NCI-H187 treated with DMSO at 0.1 percent for 48 hours (cell line): Measurements from ENCODE around the gene ZRANB2.

ENCODE experiments used
- DNase-seq: peaks from one replicate; lab custom pipeline; 2025; lab: John Stamatoyannopoulos, UW

ZRANB2 gene

GRCh38 chr1:71080739-71081696, at the start of gene ZRANB2:
TSS of gene ZRANB2 (minus strand) at chr1:71081035. CDS start at chr1:71080995, 40 bp downstream.
- DNase-seq = peak; percentile 88

GRCh38 chr1:71128060-71128459, 47.2 kb upstream of the ZRANB2 start:
- no peak for DNase-seq

- no peak for DNase-seq
These were observed 37.3 kb upstream of the ZRANB2 start for GRCh38 chr1:71118086-71118485.

- DNase-seq = no peak
These were observed 35.9 kb upstream of the ZRANB2 start for GRCh38 chr1:71116729-71117128.

GRCh38 chr1:71106658-71107322, 26.0 kb upstream of the ZRANB2 start:
- DNase-seq = no peak

GRCh38 chr1:71104417-71104816, 23.6 kb upstream of the ZRANB2 start:
- DNase-seq = no peak

GRCh38 chr1:71101839-71102376, 21.1 kb upstream of the ZRANB2 start:
- no peak for DNase-seq

GRCh38 chr1:71097428-71097827, 16.6 kb upstream of the ZRANB2 start:
- DNase-seq = no peak

GRCh38 chr1:71094913-71095312, 14.1 kb upstream of the ZRANB2 start:
- DNase-seq = no peak

- no peak for DNase-seq
These were observed 13.1 kb upstream of the ZRANB2 start for GRCh38 chr1:71093938-71094337.

- no peak for DNase-seq
These were observed 8.9 kb upstream of the ZRANB2 start for GRCh38 chr1:71089536-71090270.

GRCh38 chr1:71088645-71089287, 7.9 kb upstream of the ZRANB2 start:
- DNase-seq = no peak

GRCh38 chr1:71087713-71088112, 6.9 kb upstream of the ZRANB2 start:
- no peak for DNase-seq

- no peak for DNase-seq
These were observed 6.2 kb upstream of the ZRANB2 start for GRCh38 chr1:71087060-71087459.

GRCh38 chr1:71086331-71086730, 5.5 kb upstream of the ZRANB2 start:
- no peak for DNase-seq

- DNase-seq = no peak
These were observed 2.4 kb upstream of the ZRANB2 start for GRCh38 chr1:71083271-71083670.

GRCh38 chr1:71081697-71082080, 854 bp upstream of the ZRANB2 start:
- DNase-seq = no peak

- no peak for DNase-seq
These were observed 551 bp downstream of the ZRANB2 start for GRCh38 chr1:71080230-71080738.

GRCh38 chr1:71074681-71075080, 6.2 kb downstream of the ZRANB2 start:
- DNase-seq = no peak

GRCh38 chr1:71072273-71072672, 8.6 kb downstream of the ZRANB2 start:
- DNase-seq = no peak

- no peak for DNase-seq
These were observed 9.1 kb downstream of the ZRANB2 start for GRCh38 chr1:71071720-71072119.
